ENCODE results near the gene CFAP119.
"Not testable (repeated sequence)": the region's sequence is repeated elsewhere in the genome, so short reads cannot be mapped to it uniquely, and the experiment has no call there.

CFAP119 gene

GRCh38 chr16:30761928-30762902, at the start of gene CFAP119, which contains the start of gene RNF40:
CFAP119 (minus strand) TSS chr16:30762062; CDS start chr16:30761748, 314 bp downstream.
RNF40 (plus strand) TSS chr16:30762322; CDS start chr16:30762546, 224 bp downstream.
- peak; percentile 89 for DNase-seq

GRCh38 chr16:30809675-30810074, 47.8 kb upstream of the CFAP119 start:
- not testable (repeated sequence) for DNase-seq

GRCh38 chr16:30808890-30809426, 47.1 kb upstream of the CFAP119 start:
- not testable (repeated sequence) for DNase-seq

GRCh38 chr16:30808146-30808545, 46.3 kb upstream of the CFAP119 start:
- DNase-seq: no peak

GRCh38 chr16:30805370-30806169, 43.7 kb upstream of the CFAP119 start:
- DNase-seq: peak; percentile 68

GRCh38 chr16:30805056-30805369, 43.2 kb upstream of the CFAP119 start:
- DNase-seq: no peak

GRCh38 chr16:30802936-30803335, 41.1 kb upstream of the CFAP119 start:
- no peak for DNase-seq

GRCh38 chr16:30797670-30798309, 35.9 kb upstream of the CFAP119 start:
- no peak for DNase-seq

- no peak for DNase-seq
These were observed 32.8 kb upstream of the CFAP119 start for GRCh38 chr16:30794634-30795033.

- no peak for DNase-seq
These were observed 31.7 kb upstream of the CFAP119 start for GRCh38 chr16:30793508-30794069.

- no peak for DNase-seq
These were observed 25.9 kb upstream of the CFAP119 start for GRCh38 chr16:30787613-30788378.

GRCh38 chr16:30786936-30787612, 25.2 kb upstream of the CFAP119 start, which contains the start of gene ZNF629:
ZNF629 (minus strand) TSS chr16:30787205; CDS start chr16:30784482, 2,723 bp downstream.
- DNase-seq: peak; percentile 49

- no peak for DNase-seq
These were observed 24.5 kb upstream of the CFAP119 start for GRCh38 chr16:30786115-30786935.

GRCh38 chr16:30785126-30786106, 23.6 kb upstream of the CFAP119 start:
- DNase-seq: no peak

- no peak for DNase-seq
These were observed 22.4 kb upstream of the CFAP119 start for GRCh38 chr16:30784215-30784614.

- no peak for DNase-seq
These were observed 21.6 kb upstream of the CFAP119 start for GRCh38 chr16:30783280-30784109.

- DNase-seq: no peak
These were observed 20.8 kb upstream of the CFAP119 start for GRCh38 chr16:30782486-30783279.

All from activated T-cell treated with anti-CD3 and anti-CD28 coated beads, Interleukin-2, amount 50 U/mL, for 1 hour (primary cell).